Measurements from ENCODE around the gene SAMD8. TPM values are rescaled to one million over a fixed set of nuclear protein-coding genes. Genes with fewer than 3 reads are reported as not detected.
A peak's percentile ranks its signal among the peaks of the same experiment; 100 is the strongest.
"Not testable (repeated sequence)": the region's sequence is repeated elsewhere in the genome, so short reads cannot be mapped to it uniquely, and the experiment has no call there.

Gene SAMD8
- total RNA-seq, 4 donors from 2014 or later = 19.0 to 28.0 (median 27.5) TPM

DNA sequence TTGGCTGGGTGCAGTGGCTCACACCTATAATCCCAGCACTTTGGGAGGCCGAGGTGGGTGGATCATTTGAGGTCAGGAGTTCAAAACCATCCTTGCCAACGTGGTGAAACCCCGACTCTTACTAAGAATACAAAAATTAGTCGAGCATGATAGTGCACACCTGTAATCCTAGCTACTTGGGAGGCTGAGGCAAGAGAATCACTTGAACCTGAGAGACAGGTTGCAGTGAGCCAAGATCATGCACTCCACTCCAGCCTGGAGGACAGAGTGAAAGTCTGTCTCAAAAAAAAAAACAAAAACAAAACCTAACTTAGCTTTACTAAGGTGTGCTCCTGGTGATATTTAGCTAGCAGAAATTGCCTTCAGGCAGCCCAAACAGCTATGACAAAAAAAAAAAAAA lies 74.9 kb downstream of the SAMD8 start:
- peaks cover under 1 to 16% (median 8%) of the 10 kb centered on the region in 4 donors for H3K4me1 ChIP-seq
- no peak overlapping the region for H3K27ac ChIP-seq (replicated peaks in 1 of 4)
- intact Hi-C loops (cut with DNase I) = loop anchor here (10.0 kb wide), 1 partner anchor 72 kb away; the partner anchor contains the start of gene SAMD8
- no peak overlapping the region for H3K4me3 ChIP-seq
- H3K9me3 ChIP-seq = no peaks in the 10 kb centered on the region
- DNase-seq (ENCODE audit: extremely low spot score) = no peak
- H3K27me3 ChIP-seq = no peaks in the 10 kb centered on the region
- WGBS = 87% methylated on average over 4 of the region's 4 CpGs
- TF ChIP-seq POLR2A (IDR thresholded peaks at IDR 0.05; ENCODE audit: low read depth) (no peak), EP300 (IDR thresholded peaks at IDR 0.05) (no peak), POLR2AphosphoS5 (IDR thresholded peaks at IDR 0.05) (no peak)
- TF ChIP-seq, protein P1, sequence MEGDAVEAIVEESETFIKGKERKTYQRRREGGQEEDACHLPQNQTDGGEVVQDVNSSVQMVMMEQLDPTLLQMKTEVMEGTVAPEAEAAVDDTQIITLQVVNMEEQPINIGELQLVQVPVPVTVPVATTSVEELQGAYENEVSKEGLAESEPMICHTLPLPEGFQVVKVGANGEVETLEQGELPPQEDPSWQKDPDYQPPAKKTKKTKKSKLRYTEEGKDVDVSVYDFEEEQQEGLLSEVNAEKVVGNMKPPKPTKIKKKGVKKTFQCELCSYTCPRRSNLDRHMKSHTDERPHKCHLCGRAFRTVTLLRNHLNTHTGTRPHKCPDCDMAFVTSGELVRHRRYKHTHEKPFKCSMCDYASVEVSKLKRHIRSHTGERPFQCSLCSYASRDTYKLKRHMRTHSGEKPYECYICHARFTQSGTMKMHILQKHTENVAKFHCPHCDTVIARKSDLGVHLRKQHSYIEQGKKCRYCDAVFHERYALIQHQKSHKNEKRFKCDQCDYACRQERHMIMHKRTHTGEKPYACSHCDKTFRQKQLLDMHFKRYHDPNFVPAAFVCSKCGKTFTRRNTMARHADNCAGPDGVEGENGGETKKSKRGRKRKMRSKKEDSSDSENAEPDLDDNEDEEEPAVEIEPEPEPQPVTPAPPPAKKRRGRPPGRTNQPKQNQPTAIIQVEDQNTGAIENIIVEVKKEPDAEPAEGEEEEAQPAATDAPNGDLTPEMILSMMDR (IDR thresholded peaks at IDR 0.05) = no peak
- H3K36me3 ChIP-seq = peaks cover 0 to 11% (median 4%) of the 10 kb centered on the region in 4 donors

DNA sequence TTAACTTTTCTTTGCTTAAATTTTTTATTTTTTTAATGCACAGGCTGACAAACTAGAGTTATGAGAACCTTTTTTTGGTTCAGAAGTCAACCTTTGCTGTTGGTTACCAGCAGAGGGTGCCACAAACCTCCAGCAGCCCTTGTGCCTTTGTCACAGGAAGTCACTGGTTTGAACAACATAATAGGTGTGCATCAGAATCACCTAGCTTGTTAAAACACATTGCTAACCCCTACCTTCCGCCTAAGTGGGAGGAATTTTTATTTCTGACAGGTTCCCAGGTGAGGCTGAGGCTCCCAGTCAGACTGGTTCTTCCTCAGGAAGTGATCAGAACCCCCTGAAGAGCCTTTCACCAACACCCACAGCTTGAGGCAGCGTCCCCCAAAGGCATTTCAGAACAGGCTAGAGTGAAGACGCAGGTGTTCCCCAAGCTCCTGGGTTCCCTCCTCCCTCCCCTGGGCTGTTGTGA lies 76.5 kb downstream of the SAMD8 start:
- 83% methylated on average over 3 of the region's 3 CpGs for WGBS
- TF ChIP-seq POLR2A (IDR thresholded peaks at IDR 0.05; ENCODE audit: low read depth) = no peak
- TF ChIP-seq, protein P1 (IDR thresholded peaks at IDR 0.05) = peak; percentile 68 to 81 (median 77)
- TF ChIP-seq POLR2AphosphoS5 (IDR thresholded peaks at IDR 0.05) = peak in 1 of 2 donors; percentile 28
- no peak for TF ChIP-seq EP300 (IDR thresholded peaks at IDR 0.05)
- H3K27me3 ChIP-seq = no peaks in the 10 kb centered on the region
- no peak for DNase-seq (ENCODE audit: extremely low spot score)
- peak overlapping the region in 1 of 4 donors; percentile 32 for H3K27ac ChIP-seq (replicated peaks in 1 of 4)
- no peaks in the 10 kb centered on the region for H3K9me3 ChIP-seq
- H3K36me3 ChIP-seq = peaks cover 0 to 6% (median under 1%) of the 10 kb centered on the region in 4 donors
- intact Hi-C loops (cut with DNase I) = loop anchor here (2.0 to 10.0 kb wide), 2 partner anchors 43 to 73 kb away; partner anchors contain the start of gene SAMD8
- no peak overlapping the region for H3K4me3 ChIP-seq
- H3K4me1 ChIP-seq = peaks cover 10 to 31% (median 23%) of the 10 kb centered on the region in 4 donors

DNA sequence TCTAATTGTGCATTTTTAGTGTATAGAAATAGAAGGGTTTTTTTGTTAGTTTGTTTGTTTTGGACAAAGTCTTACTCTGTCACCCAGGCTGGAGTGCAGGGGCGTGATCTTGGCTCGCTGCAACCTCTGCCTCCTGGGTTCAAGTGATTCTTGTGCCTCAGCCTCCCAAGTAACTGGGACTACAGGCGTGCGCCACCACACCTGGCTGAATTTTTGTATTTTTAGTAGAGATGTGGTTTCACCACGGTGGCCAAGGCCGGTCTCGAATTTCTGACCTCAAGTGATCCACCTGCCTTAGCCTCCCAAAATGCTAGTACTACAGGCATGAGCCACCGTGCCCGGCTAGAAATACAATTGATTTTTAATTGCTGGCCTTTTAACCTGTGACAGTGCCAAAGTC lies 77.1 kb downstream of the SAMD8 start:
- not testable (repeated sequence) for H3K4me3 ChIP-seq; H3K27ac ChIP-seq (replicated peaks in 1 of 4); DNase-seq (ENCODE audit: extremely low spot score); H3K27me3 ChIP-seq; H3K36me3 ChIP-seq; H3K9me3 ChIP-seq
- WGBS = 97% methylated on average over 9 of the region's 9 CpGs
- intact Hi-C loops (cut with DNase I) = loop anchor here (2.0 to 10.0 kb wide), 2 partner anchors 42 to 74 kb away; partner anchors contain the start of gene SAMD8
- H3K4me1 ChIP-seq = peaks cover 10 to 33% (median 23%) of the 10 kb centered on the region in 4 donors

DNA sequence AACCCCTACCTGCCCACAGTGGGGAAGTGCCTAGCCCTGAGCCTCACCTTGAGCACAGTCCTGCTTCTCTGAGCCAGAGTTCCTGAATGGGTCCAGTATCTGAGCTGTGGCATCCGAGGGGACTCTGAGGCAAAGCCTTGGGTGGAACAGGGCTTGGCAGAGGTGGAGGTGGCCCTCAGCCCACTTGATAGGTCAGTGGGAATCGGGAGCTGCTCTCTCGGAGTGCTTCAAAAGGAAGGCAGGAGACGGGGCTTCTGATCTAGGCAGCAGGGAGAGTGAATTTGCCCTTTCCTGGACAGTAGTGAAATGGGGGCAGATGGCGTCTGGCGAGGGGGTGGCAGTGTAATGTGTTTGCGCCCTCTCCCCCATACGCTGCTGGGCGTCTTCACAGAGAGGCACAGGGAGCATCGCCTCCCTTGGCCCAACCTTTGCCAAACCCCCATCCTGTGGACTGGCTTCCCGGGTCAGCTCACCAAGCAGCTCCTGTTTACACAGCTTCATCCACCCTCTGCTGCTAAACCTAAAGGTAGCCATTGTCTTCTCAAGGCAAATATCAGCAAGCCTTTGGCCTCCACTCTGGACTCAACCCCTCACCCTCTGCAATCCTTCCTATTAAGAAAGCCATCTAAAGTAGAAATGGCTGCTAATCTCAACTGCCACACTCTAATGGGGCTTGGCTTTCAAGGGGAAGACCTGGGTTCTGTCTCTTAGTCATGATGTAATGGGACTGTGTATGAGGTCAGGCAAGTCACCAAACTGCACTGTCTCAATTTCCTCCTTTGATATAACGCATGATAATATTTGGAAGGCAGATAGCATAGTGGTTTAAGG lies 78.0 kb downstream of the SAMD8 start:
- DNase-seq (ENCODE audit: extremely low spot score) = no peak
- intact Hi-C loops (cut with DNase I) = loop anchor here (2.0 to 10.0 kb wide), 2 partner anchors 41 to 75 kb away; partner anchors contain the start of gene SAMD8
- no peak overlapping the region for H3K27ac ChIP-seq (replicated peaks in 1 of 4)
- H3K4me1 ChIP-seq = peaks cover 10 to 33% (median 23%) of the 10 kb centered on the region in 4 donors
- H3K9me3 ChIP-seq = no peaks in the 10 kb centered on the region
- H3K36me3 ChIP-seq = no peaks in the 10 kb centered on the region
- H3K27me3 ChIP-seq = no peaks in the 10 kb centered on the region
- no peak overlapping the region for H3K4me3 ChIP-seq
- 95% methylated on average over 11 of the region's 12 CpGs for WGBS
- TF ChIP-seq POLR2AphosphoS5 (IDR thresholded peaks at IDR 0.05) (no peak), EP300 (IDR thresholded peaks at IDR 0.05) (no peak), POLR2A (IDR thresholded peaks at IDR 0.05; ENCODE audit: low read depth) (no peak)
- TF ChIP-seq, protein P1 (IDR thresholded peaks at IDR 0.05) = no peak

DNA sequence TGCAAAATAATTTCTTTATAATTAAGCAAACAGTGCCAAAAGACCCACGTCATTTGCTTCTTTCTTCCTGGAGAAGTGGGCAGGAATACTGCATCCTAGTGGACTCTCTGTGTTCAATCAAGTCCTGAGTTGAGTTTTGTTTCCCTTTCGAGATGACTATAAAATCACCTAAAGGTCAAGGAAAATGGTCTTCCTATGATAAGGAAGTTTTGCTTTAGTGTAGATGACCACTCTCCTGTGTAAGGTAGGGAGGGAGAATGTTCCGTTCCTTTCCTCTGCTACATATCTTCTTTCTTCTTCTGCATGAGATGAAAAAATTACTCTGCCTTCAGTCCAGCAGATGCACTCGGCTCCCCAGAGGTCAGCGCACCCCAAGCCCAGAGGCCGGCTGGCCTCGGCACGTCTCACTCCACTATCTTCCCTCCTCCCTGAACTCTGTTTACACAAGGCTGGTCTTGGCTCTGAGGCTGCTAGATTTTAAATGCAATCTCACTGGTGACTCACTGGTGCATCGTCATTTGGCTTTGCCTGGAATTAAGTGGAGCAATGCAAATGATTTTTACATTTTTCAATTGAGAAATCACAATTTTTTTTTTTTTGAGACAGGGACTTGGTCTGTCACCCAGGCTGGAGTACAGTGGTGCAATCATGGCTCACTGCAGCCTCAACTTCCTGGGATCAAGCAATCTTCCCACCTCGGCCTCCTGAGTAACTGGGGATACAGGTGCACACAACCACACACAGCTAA lies 80.5 kb downstream of the SAMD8 start:
- H3K27ac ChIP-seq (replicated peaks in 1 of 4) = peak overlapping the region; percentile 69 to 85 (median 80)
- 28% methylated on average over 10 of the region's 10 CpGs for WGBS
- intact Hi-C loops (cut with DNase I) = no loop called here
- TF ChIP-seq POLR2AphosphoS5 (IDR thresholded peaks at IDR 0.05) (peak; percentile 65 to 89), EP300 (IDR thresholded peaks at IDR 0.05) (peak; percentile 38), POLR2A (IDR thresholded peaks at IDR 0.05; ENCODE audit: low read depth) (no peak)
- TF ChIP-seq, protein P1 (IDR thresholded peaks at IDR 0.05) = peak in 2 of 3 experiments; percentile 11 to 30
- no peak overlapping the region for H3K4me3 ChIP-seq
- peaks cover 10 to 39% (median 26%) of the 10 kb centered on the region in 4 donors for H3K4me1 ChIP-seq
- DNase-seq (ENCODE audit: extremely low spot score) = no peak
- no peaks in the 10 kb centered on the region for H3K9me3 ChIP-seq
- no peaks in the 10 kb centered on the region for H3K36me3 ChIP-seq
- H3K27me3 ChIP-seq = no peaks in the 10 kb centered on the region

DNA sequence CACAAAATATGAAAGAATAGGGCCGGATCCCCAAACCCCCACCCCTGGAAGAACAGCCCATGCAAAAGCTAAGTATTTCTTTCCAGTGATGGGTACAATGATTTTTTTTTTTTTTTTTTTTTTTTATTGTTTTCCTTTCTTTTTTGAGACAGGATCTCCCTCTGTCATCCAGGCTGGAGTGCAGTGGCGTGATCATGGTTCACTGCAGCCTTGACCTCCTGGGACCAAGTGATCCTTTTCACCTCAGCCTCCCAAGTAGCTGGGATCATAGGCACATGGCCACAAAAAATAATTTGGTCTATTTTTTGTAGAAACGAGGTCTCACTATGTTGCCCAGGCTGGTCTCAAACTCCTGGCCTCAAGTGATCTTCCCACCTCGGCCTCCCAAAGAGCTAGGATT lies 83.2 kb downstream of the SAMD8 start:
- H3K9me3 ChIP-seq; H3K4me3 ChIP-seq; DNase-seq (ENCODE audit: extremely low spot score); H3K36me3 ChIP-seq; H3K27me3 ChIP-seq; intact Hi-C loops (cut with DNase I): not testable (repeated sequence)
- WGBS = 97% methylated on average over 4 of the region's 4 CpGs
- peak overlapping the region in 2 of 4 donors; percentile 10 to 62 for H3K27ac ChIP-seq (replicated peaks in 1 of 4)
- peaks cover 10 to 37% (median 25%) of the 10 kb centered on the region in 4 donors for H3K4me1 ChIP-seq

All from esophagus muscularis mucosa (tissue), 4 donors.